Neural cell (in vitro differentiated cells): ENCODE measurements around the gene FOXF2. TPM values are rescaled to one million over a fixed set of nuclear protein-coding genes. Genes with fewer than 3 reads are reported as not detected.

Source experiments
- H2AFZ ChIP-seq: fragments of 200-600, 300-800 bp; sonication (generic), shearing (Covaris generic); 2 replicates; pipeline ENCODE4 v1.6.0; 2014; ENCODE audit warnings: low read depth, mild to moderate bottlenecking, antibody characterized with exemption, low read length, moderate library complexity
- H3F3A ChIP-seq: fragments of 200-600 bp; shearing (Covaris generic); 2 replicates; pipeline ENCODE4 v1.6.1; 2016; ENCODE audit warnings: mild to moderate bottlenecking, moderate library complexity, mixed read lengths, antibody characterized with exemption, low read length; ENCODE audit not compliant: insufficient read depth, poor library complexity, severe bottlenecking
- H3K27ac ChIP-seq: fragments of 200-600, 300-800 bp; sonication (generic), shearing (Covaris generic); 2 replicates; pipeline ENCODE4 v1.5.1; 2014; ENCODE audit warnings: mild to moderate bottlenecking, low read length, moderate library complexity
- H3K27me3 ChIP-seq: fragments of 300-800, 200-600 bp; sonication (generic), shearing (Covaris generic); 2 replicates; pipeline ENCODE4 v1.6.0; 2014; ENCODE audit warnings: mild to moderate bottlenecking, low read depth, low read length, moderate library complexity; ENCODE audit not compliant: insufficient read depth
- H3K36me3 ChIP-seq: fragments of 300-800, 200-600 bp; sonication (generic), shearing (Covaris generic); 2 replicates; pipeline ENCODE4 v1.5.1; 2014; ENCODE audit warnings: mild to moderate bottlenecking, antibody characterized with exemption, low read length, moderate library complexity; ENCODE audit not compliant: insufficient read depth
- H3K4me2 ChIP-seq: fragments of 300-800, 200-600 bp; sonication (generic), shearing (Covaris generic); 2 replicates; pipeline ENCODE4 v1.6.0; 2014; ENCODE audit warnings: mild to moderate bottlenecking, low read length
- H3K4me3 ChIP-seq: fragments of 300-800, 200-600 bp; sonication (generic), shearing (Covaris generic); 2 replicates; pipeline ENCODE4 v1.5.1; 2014; ENCODE audit warnings: mild to moderate bottlenecking, low read length, moderate library complexity
- H3K79me2 ChIP-seq: fragments of 200-600 bp; shearing (Covaris generic); replicated peaks from 2 replicates; pipeline ENCODE4 v1.6.0; 2014; ENCODE audit warnings: mild to moderate bottlenecking, low read length, moderate library complexity; ENCODE audit not compliant: insufficient read depth
- H3K9ac ChIP-seq: fragments of 300-800, 200-600 bp; sonication (generic), shearing (Covaris generic); 2 replicates; pipeline ENCODE4 v1.6.1; 2016; ENCODE audit warnings: mild to moderate bottlenecking, low read length, mixed read lengths
- H3K9me2 ChIP-seq: fragments of 200-600 bp; shearing (Covaris generic); 2 replicates; pipeline ENCODE4 v1.6.1; 2016; ENCODE audit warnings: mild to moderate bottlenecking, low read length, mixed read lengths; ENCODE audit not compliant: insufficient read depth
- H3K9me3 ChIP-seq: fragments of 200-600, 300-800 bp; sonication (generic), shearing (Covaris generic); 2 replicates; pipeline ENCODE4 v1.6.1; 2016; ENCODE audit warnings: mild to moderate bottlenecking, mixed run types, low read length, moderate library complexity, mixed read lengths
- H4K20me1 ChIP-seq: fragments of 200-600 bp; shearing (Covaris generic); 2 replicates; pipeline ENCODE4 v1.6.1; 2016; ENCODE audit warnings: mild to moderate bottlenecking, mixed run types; ENCODE audit not compliant: insufficient read depth
- CTCF ChIP-seq: fragments of 450-650 bp; IDR thresholded peaks from 2 replicates; pipeline ENCODE4 v1.5.1; 2014; ENCODE audit warnings: antibody characterized with exemption, mild to moderate bottlenecking, moderate library complexity; ENCODE audit not compliant: poor library complexity, severe bottlenecking
- EP300 ChIP-seq: fragments of 450-650 bp; conservative IDR thresholded peaks from 2 replicates; pipeline ENCODE4 v1.6.1; 2014; ENCODE audit warnings: antibody characterized with exemption, mild to moderate bottlenecking, moderate library complexity; ENCODE audit not compliant: poor library complexity, severe bottlenecking
- EZH2 ChIP-seq: fragments of 200-600, 300-800 bp; shearing (Covaris generic), sonication (generic); IDR thresholded peaks from 2 replicates; pipeline ENCODE4 v1.6.1; 2014; ENCODE audit warnings: antibody characterized with exemption, low read length, borderline replicate concordance, mild to moderate bottlenecking; ENCODE audit not compliant: insufficient read depth, poor library complexity, severe bottlenecking
- MXI1 ChIP-seq: fragments of 450-650 bp; conservative IDR thresholded peaks from 2 replicates; pipeline ENCODE4 v1.6.1; 2014; ENCODE audit warnings: antibody characterized with exemption, mild to moderate bottlenecking; ENCODE audit not compliant: poor library complexity, severe bottlenecking
- POLR2AphosphoS5 ChIP-seq: IDR thresholded peaks from 2 replicates; pipeline ENCODE4 v1.6.1; 2012
- RAD21 ChIP-seq: fragments of 450-650 bp; conservative IDR thresholded peaks from 2 replicates; pipeline ENCODE4 v1.6.1; 2014; ENCODE audit warnings: antibody characterized with exemption, mild to moderate bottlenecking, moderate library complexity
- REST ChIP-seq: IDR thresholded peaks from 2 replicates; pipeline ENCODE4 v1.6.1; 2012; ENCODE audit warnings: borderline replicate concordance
- SMC3 ChIP-seq: fragments of 450-650 bp; conservative IDR thresholded peaks from 2 replicates; pipeline ENCODE4 v1.6.1; 2014; ENCODE audit warnings: antibody characterized with exemption, mild to moderate bottlenecking, moderate library complexity; ENCODE audit not compliant: poor library complexity
- TAF1 ChIP-seq: IDR thresholded peaks from 2 replicates; pipeline ENCODE4 v1.6.1; 2012; ENCODE audit warnings: low read depth
- polyA plus RNA-seq: library from polyadenylated mRNA; depleted of rRNA; stranded (reverse); fragments of >200 nt; gene quantifications from 2 replicates; pipeline ENCODE4 v1.2.3, GENCODE V29; 2014

FOXF2 gene
- polyA plus RNA-seq, 1 donor from 2014 or later = not detected

- Histone ChIP-seq H3K9ac (no peak overlapping the region), H3K36me3 (no peaks in the 10 kb centered on the region), H2AFZ (no peak overlapping the region), H3K9me3 (no peaks in the 10 kb centered on the region), H3K4me3 (no peak overlapping the region), H3F3A (no peaks in the 10 kb centered on the region), H4K20me1 (no peaks in the 10 kb centered on the region), H3K4me2 (no peak overlapping the region), H3K27ac (no peak overlapping the region), H3K27me3 (no peaks in the 10 kb centered on the region), H3K79me2 (no peaks in the 10 kb centered on the region), H3K9me2 (no peaks in the 10 kb centered on the region)
- TF ChIP-seq SMC3 (no peak), MXI1 (no peak), POLR2AphosphoS5 (no peak)
These were observed 17.1 kb downstream of the FOXF2 start for GRCh38 chr6:1406306-1407072.

- H3K9me2 ChIP-seq = no peaks in the 10 kb centered on the region
- no peaks in the 10 kb centered on the region for H3K79me2 ChIP-seq
- no peaks in the 10 kb centered on the region for H3K36me3 ChIP-seq
- no peaks in the 10 kb centered on the region for H3K9me3 ChIP-seq
- H2AFZ ChIP-seq = no peak overlapping the region
- TF ChIP-seq RAD21 (no peak), EZH2 (no peak), CTCF (no peak), EP300 (no peak), SMC3 (no peak), REST (no peak), TAF1 (no peak), POLR2AphosphoS5 (no peak), MXI1 (no peak)
- H3K27me3 ChIP-seq = no peaks in the 10 kb centered on the region
- no peak overlapping the region for H3K27ac ChIP-seq
- no peak overlapping the region for H3K4me3 ChIP-seq
- no peak overlapping the region for H3K4me2 ChIP-seq
- H3F3A ChIP-seq = no peaks in the 10 kb centered on the region
- H4K20me1 ChIP-seq = no peaks in the 10 kb centered on the region
- no peak overlapping the region for H3K9ac ChIP-seq
These were observed 18.2 kb downstream of the FOXF2 start for GRCh38 chr6:1407499-1407990.
